GM21825 (cell line): ENCODE measurements around the gene MYCBP.
"Not testable (repeated sequence)": the region's sequence is repeated elsewhere in the genome, so short reads cannot be mapped to it uniquely, and the experiment has no call there.

ENCODE experiments used
- ATAC-seq: cut with Tn5 transposase; IDR thresholded peaks from one replicate; pipeline ENCODE4 v1.9.1; 2021; ENCODE audit warnings: mild to moderate bottlenecking, moderate library complexity; ENCODE audit not compliant: unreplicated experiment

The MYCBP gene

GRCh38 chr1:38873027-38873969 lies at the start of gene MYCBP:
Gene MYCBP, minus strand, starts transcription at chr1:38873348. Its CDS starts 43 bp downstream, at chr1:38873305.
- peak; percentile 88 for ATAC-seq

- ATAC-seq: no peak
Measured at GRCh38 chr1:38919130-38919529, 46.0 kb upstream of the MYCBP start.

GRCh38 chr1:38918568-38918967 lies 45.4 kb upstream of the MYCBP start:
- ATAC-seq: no peak

- ATAC-seq: no peak
Measured at GRCh38 chr1:38917772-38918171, 44.6 kb upstream of the MYCBP start.

- ATAC-seq: no peak
Measured at GRCh38 chr1:38917337-38917736, 44.2 kb upstream of the MYCBP start.

- ATAC-seq: no peak
Measured at GRCh38 chr1:38915352-38915948, 42.3 kb upstream of the MYCBP start.

- not testable (repeated sequence) for ATAC-seq
Measured at GRCh38 chr1:38914908-38915307, 41.8 kb upstream of the MYCBP start.

- ATAC-seq: no peak
Measured at GRCh38 chr1:38908821-38909220, 35.7 kb upstream of the MYCBP start.

GRCh38 chr1:38905985-38906384 lies 32.8 kb upstream of the MYCBP start:
- no peak for ATAC-seq

- no peak for ATAC-seq
Measured at GRCh38 chr1:38899560-38899959, 26.4 kb upstream of the MYCBP start.

GRCh38 chr1:38898653-38899230 lies 25.6 kb upstream of the MYCBP start:
- no peak for ATAC-seq

GRCh38 chr1:38896169-38896568 lies 23.0 kb upstream of the MYCBP start:
- ATAC-seq: no peak

GRCh38 chr1:38892976-38893375 lies 19.8 kb upstream of the MYCBP start:
- no peak for ATAC-seq

GRCh38 chr1:38891753-38892152 lies 18.6 kb upstream of the MYCBP start:
- no peak for ATAC-seq

- ATAC-seq: no peak
Measured at GRCh38 chr1:38889589-38889988, 16.4 kb upstream of the MYCBP start.

- no peak for ATAC-seq
Measured at GRCh38 chr1:38888423-38889333, 15.5 kb upstream of the MYCBP start.

GRCh38 chr1:38885092-38885491 lies 11.9 kb upstream of the MYCBP start:
- ATAC-seq: no peak

- ATAC-seq: no peak
Measured at GRCh38 chr1:38881487-38881886, 8.3 kb upstream of the MYCBP start, which contains the start of gene GJA9. Gene GJA9, minus strand, starts transcription at chr1:38881587. Its CDS starts 5,489 bp downstream, at chr1:38876098.

- ATAC-seq: no peak
Measured at GRCh38 chr1:38875811-38876210, 2.7 kb upstream of the MYCBP start.

GRCh38 chr1:38872401-38873026 lies 634 bp downstream of the MYCBP start:
- peak; percentile 32 for ATAC-seq
